Measurements from ENCODE around the gene WDR33. TPM values are rescaled to one million over a fixed set of nuclear protein-coding genes. Genes with fewer than 3 reads are reported as not detected.

WDR33 gene
- total and polyA plus RNA-seq, 9 of the 15 experiments (the other 6 are each of a cell fraction or from before 2014, with no cell fraction given): 24.2 to 57.4 (median 38.4) TPM

DNA sequence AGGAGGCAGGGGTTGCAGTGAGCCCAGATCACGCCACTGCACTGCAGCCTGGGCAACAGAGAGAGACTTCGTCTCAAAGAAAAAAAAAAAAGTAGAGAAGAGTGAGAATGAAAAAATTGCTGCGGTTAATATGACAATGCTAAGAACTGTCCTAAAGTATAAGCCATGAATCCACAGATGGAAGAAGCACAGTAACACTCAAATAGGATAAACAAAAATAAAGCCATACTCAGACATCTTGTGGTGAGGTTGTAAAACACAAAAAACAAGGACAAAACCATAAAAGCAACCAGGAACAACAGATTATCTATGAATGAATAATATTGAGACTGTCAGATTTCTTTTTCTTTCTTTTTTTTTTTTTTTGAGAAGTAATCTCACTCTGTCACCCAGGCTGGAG lies 24.0 kb upstream of the WDR33 start:
- H3K9me1 ChIP-seq (ENCODE audit: control insufficient read depth, insufficient read depth, low read length): no peaks in the 10 kb centered on the region
- H2AFZ ChIP-seq (ENCODE audit: low read depth, low read length): no peak overlapping the region
- H3K79me2 ChIP-seq (ENCODE audit: control insufficient read depth, insufficient read depth, low read length): no peaks in the 10 kb centered on the region
- DNase-seq (ENCODE audit: extremely low read depth in 1 of 4, low spot score in 3 of 4) (no peak), ATAC-seq (no peak), FAIRE-seq (no peak)
- no peaks in the 10 kb centered on the region for H4K20me1 ChIP-seq (replicated peaks; ENCODE audit: control insufficient read depth, insufficient read depth, low read length)
- ChIA-PET CTCF (ENCODE audit: low intra/inter-chr PET ratio) (no interaction called here), POLR2A (interaction anchor here (1.3 kb wide), 1 partner anchor 10 kb away, joined by 3 read pairs; no protein-coding TSS in a partner anchor)
- no peaks in the 10 kb centered on the region for H3K9me3 ChIP-seq (replicated peaks; ENCODE audit: control insufficient read depth, insufficient read depth, low read depth, low read length)
- no TSS peak for BruUV-seq (replicated peaks)
- H3K9ac ChIP-seq (ENCODE audit: insufficient read depth in 1 of 2, low read depth in 2 of 2, low read length in 2 of 2): no peak overlapping the region
- H3K27me3 ChIP-seq (ENCODE audit: control insufficient read depth in 2 of 2, insufficient read depth in 2 of 2, low read length in 2 of 2): peaks cover 0 to 5% of the 10 kb centered on the region in 2 experiments; a peak in 1 of 5 replicates
- intact Hi-C loops (cut with micrococcal nuclease): no loop called here
- no peaks in the 10 kb centered on the region for H3K36me3 ChIP-seq (ENCODE audit: control insufficient read depth, insufficient read depth, low read length)
- H3K4me3 ChIP-seq: no peak overlapping the region
- no peak overlapping the region for H3K4me2 ChIP-seq (ENCODE audit: insufficient read depth, low read length)
- in situ Hi-C loops (cut with MboI): no loop called here
- peaks cover 3 to 6% of the 10 kb centered on the region in 2 experiments; a peak in 2 of 5 replicates for H3K4me1 ChIP-seq (replicated peaks in 1 of 2; ENCODE audit: control insufficient read depth in 2 of 2, insufficient read depth in 2 of 2, low read length in 2 of 2)
- no peak overlapping the region for H3K27ac ChIP-seq (ENCODE audit: extremely low read depth, low read depth, low read length)
- 19% methylated on average over 3 of the region's 3 CpGs for WGBS (ENCODE audit: insufficient coverage, low coverage, missing lambda C conversion rate)
- no peak for TF ChIP-seq PURB (CRISPR knock-in tag; IDR thresholded peaks at IDR 0.05; ENCODE audit: low read depth)
- no peak for TF ChIP-seq ARID3A (IDR thresholded peaks at IDR 0.05; ENCODE audit: borderline replicate concordance, low read depth, low read length)
- TF ChIP-seq ZBTB9 (CRISPR knock-in tag; IDR thresholded peaks at IDR 0.05): no peak
- no peak for TF ChIP-seq NRF1 (conservative IDR thresholded peaks at IDR 0.05 in 1 of 2, IDR thresholded peaks at IDR 0.05 in 1 of 2)
- TF ChIP-seq MCM7 (IDR thresholded peaks at IDR 0.05): no peak
- TF ChIP-seq POU5F1 (IDR thresholded peaks at IDR 0.05; ENCODE audit: borderline replicate concordance, low read depth, low read length, partially characterized antibody): no peak
- TF ChIP-seq, protein P1, sequence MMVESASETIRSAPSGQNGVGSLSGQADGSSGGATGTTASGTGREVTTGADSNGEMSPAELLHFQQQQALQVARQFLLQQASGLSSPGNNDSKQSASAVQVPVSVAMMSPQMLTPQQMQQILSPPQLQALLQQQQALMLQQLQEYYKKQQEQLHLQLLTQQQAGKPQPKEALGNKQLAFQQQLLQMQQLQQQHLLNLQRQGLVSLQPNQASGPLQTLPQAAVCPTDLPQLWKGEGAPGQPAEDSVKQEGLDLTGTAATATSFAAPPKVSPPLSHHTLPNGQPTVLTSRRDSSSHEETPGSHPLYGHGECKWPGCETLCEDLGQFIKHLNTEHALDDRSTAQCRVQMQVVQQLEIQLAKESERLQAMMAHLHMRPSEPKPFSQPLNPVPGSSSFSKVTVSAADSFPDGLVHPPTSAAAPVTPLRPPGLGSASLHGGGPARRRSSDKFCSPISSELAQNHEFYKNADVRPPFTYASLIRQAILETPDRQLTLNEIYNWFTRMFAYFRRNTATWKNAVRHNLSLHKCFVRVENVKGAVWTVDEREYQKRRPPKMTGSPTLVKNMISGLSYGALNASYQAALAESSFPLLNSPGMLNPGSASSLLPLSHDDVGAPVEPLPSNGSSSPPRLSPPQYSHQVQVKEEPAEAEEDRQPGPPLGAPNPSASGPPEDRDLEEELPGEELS (CRISPR knock-in tag; IDR thresholded peaks at IDR 0.05; ENCODE audit: borderline replicate concordance): no peak
- TF ChIP-seq C11orf30 (IDR thresholded peaks at IDR 0.05; ENCODE audit: low read depth): no peak
- TF ChIP-seq SRSF7 (optimal IDR thresholded peaks at IDR 0.05; ENCODE audit: low read depth, low read length): no peak
- TF ChIP-seq HDGF (IDR thresholded peaks at IDR 0.05): no peak
- no peak for TF ChIP-seq GATAD2A (IDR thresholded peaks at IDR 0.05)
- no peak for TF ChIP-seq CCNT2 (IDR thresholded peaks at IDR 0.05; ENCODE audit: borderline replicate concordance, extremely low read depth, insufficient read length, low read depth, low read length)
